ENCODE results near the gene PRRT1B.
"Not testable (repeated sequence)": the region's sequence is repeated elsewhere in the genome, so short reads cannot be mapped to it uniquely, and the experiment has no call there.

The PRRT1B gene

GRCh38 chr9:131546336-131547084 lies 1.2 kb downstream of the PRRT1B start:
- Histone ChIP-seq H3K4me3 (ENCODE audit: low read depth in 1 of 5, low read length in 5 of 5) (peak overlapping the region in 3 of 5 donors; percentile 8 to 31 (median 29)), H3K27me3 (ENCODE audit: control insufficient read depth in 5 of 5, insufficient read depth in 4 of 5, low read length in 5 of 5) (peaks cover 8 to 37% (median 22%) of the 10 kb centered on the region in 5 donors), H3K36me3 (ENCODE audit: control insufficient read depth in 5 of 5, insufficient read depth in 5 of 5, low read length in 5 of 5) (no peaks in the 10 kb centered on the region), H3K27ac (ENCODE audit: low read depth, low read length) (no peak overlapping the region), H3K4me1 (ENCODE audit: control insufficient read depth in 5 of 5, insufficient read depth in 5 of 5, low read length in 5 of 5) (peaks cover 0 to 16% (median 10%) of the 10 kb centered on the region in 5 donors), H3K9me3 (ENCODE audit: control insufficient read depth in 5 of 5, low read length in 5 of 5) (peaks cover 0 to 18% (median 14%) of the 10 kb centered on the region in 5 donors), H3K9ac (ENCODE audit: low read length in 5 of 5) (no peak overlapping the region)

- H3K9me3 ChIP-seq (ENCODE audit: control insufficient read depth in 5 of 5, low read length in 5 of 5); H3K36me3 ChIP-seq (ENCODE audit: control insufficient read depth in 5 of 5, insufficient read depth in 5 of 5, low read length in 5 of 5); H3K27ac ChIP-seq (ENCODE audit: low read depth, low read length); H3K9ac ChIP-seq (ENCODE audit: low read length in 5 of 5); H3K4me3 ChIP-seq (ENCODE audit: low read depth in 1 of 5, low read length in 5 of 5): not testable (repeated sequence)
- Histone ChIP-seq H3K4me1 (ENCODE audit: control insufficient read depth in 5 of 5, insufficient read depth in 5 of 5, low read length in 5 of 5) (peaks cover 0 to 16% (median 10%) of the 10 kb centered on the region in 5 donors), H3K27me3 (ENCODE audit: control insufficient read depth in 5 of 5, insufficient read depth in 4 of 5, low read length in 5 of 5) (peaks cover 22 to 55% (median 33%) of the 10 kb centered on the region in 5 donors)
These were observed 3.9 kb downstream of the PRRT1B start for GRCh38 chr9:131549186-131549585.

- not testable (repeated sequence) for H3K36me3 ChIP-seq (ENCODE audit: control insufficient read depth in 5 of 5, insufficient read depth in 5 of 5, low read length in 5 of 5); H3K4me3 ChIP-seq (ENCODE audit: low read depth in 1 of 5, low read length in 5 of 5); H3K9ac ChIP-seq (ENCODE audit: low read length in 5 of 5); H3K9me3 ChIP-seq (ENCODE audit: control insufficient read depth in 5 of 5, low read length in 5 of 5); H3K27ac ChIP-seq (ENCODE audit: low read depth, low read length)
- H3K4me1 ChIP-seq (ENCODE audit: control insufficient read depth in 5 of 5, insufficient read depth in 5 of 5, low read length in 5 of 5) = peaks cover 0 to 13% (median 10%) of the 10 kb centered on the region in 5 donors
- H3K27me3 ChIP-seq (ENCODE audit: control insufficient read depth in 5 of 5, insufficient read depth in 4 of 5, low read length in 5 of 5) = peaks cover 27 to 53% (median 34%) of the 10 kb centered on the region in 5 donors
These were observed 5.1 kb downstream of the PRRT1B start for GRCh38 chr9:131550465-131550864.

- H3K27me3 ChIP-seq (ENCODE audit: control insufficient read depth in 5 of 5, insufficient read depth in 4 of 5, low read length in 5 of 5) = peaks cover 21 to 50% (median 30%) of the 10 kb centered on the region in 5 donors
These were observed 6.7 kb downstream of the PRRT1B start for GRCh38 chr9:131552030-131552429.

GRCh38 chr9:131554087-131554842 lies 8.9 kb downstream of the PRRT1B start:
- H3K9me3 ChIP-seq (ENCODE audit: control insufficient read depth in 5 of 5, low read length in 5 of 5) = no peaks in the 10 kb centered on the region
- H3K4me3 ChIP-seq (ENCODE audit: low read depth in 1 of 5, low read length in 5 of 5) = no peak overlapping the region
- peaks cover 21 to 41% (median 29%) of the 10 kb centered on the region in 5 donors for H3K27me3 ChIP-seq (ENCODE audit: control insufficient read depth in 5 of 5, insufficient read depth in 4 of 5, low read length in 5 of 5)
- H3K4me1 ChIP-seq (ENCODE audit: control insufficient read depth in 5 of 5, insufficient read depth in 5 of 5, low read length in 5 of 5) = peaks cover 0 to 2% (median 0%) of the 10 kb centered on the region in 5 donors
- no peaks in the 10 kb centered on the region for H3K36me3 ChIP-seq (ENCODE audit: control insufficient read depth in 5 of 5, insufficient read depth in 5 of 5, low read length in 5 of 5)
- no peak overlapping the region for H3K27ac ChIP-seq (ENCODE audit: low read depth, low read length)
- H3K9ac ChIP-seq (ENCODE audit: low read length in 5 of 5) = no peak overlapping the region

More at GRCh38 chr9:131552030-131552429, 6.7 kb downstream of the PRRT1B start:
- no peak overlapping the region for H3K4me3 ChIP-seq (ENCODE audit: low read depth in 1 of 5, low read length in 5 of 5)
- H3K36me3 ChIP-seq (ENCODE audit: control insufficient read depth in 5 of 5, insufficient read depth in 5 of 5, low read length in 5 of 5) = no peaks in the 10 kb centered on the region
- H3K27ac ChIP-seq (ENCODE audit: low read depth, low read length) = no peak overlapping the region
- no peak overlapping the region for H3K9ac ChIP-seq (ENCODE audit: low read length in 5 of 5)
- peaks cover 0 to 2% (median 0%) of the 10 kb centered on the region in 5 donors for H3K4me1 ChIP-seq (ENCODE audit: control insufficient read depth in 5 of 5, insufficient read depth in 5 of 5, low read length in 5 of 5)
- H3K9me3 ChIP-seq (ENCODE audit: control insufficient read depth in 5 of 5, low read length in 5 of 5) = no peaks in the 10 kb centered on the region

GRCh38 chr9:131554843-131555351 lies 9.6 kb downstream of the PRRT1B start:
- Histone ChIP-seq H3K9me3 (ENCODE audit: control insufficient read depth in 5 of 5, low read length in 5 of 5) (no peaks in the 10 kb centered on the region), H3K4me3 (ENCODE audit: low read depth in 1 of 5, low read length in 5 of 5) (no peak overlapping the region), H3K4me1 (ENCODE audit: control insufficient read depth in 5 of 5, insufficient read depth in 5 of 5, low read length in 5 of 5) (peaks cover 0 to 4% (median 0%) of the 10 kb centered on the region in 5 donors), H3K36me3 (ENCODE audit: control insufficient read depth in 5 of 5, insufficient read depth in 5 of 5, low read length in 5 of 5) (no peaks in the 10 kb centered on the region), H3K27ac (ENCODE audit: low read depth, low read length) (no peak overlapping the region), H3K9ac (ENCODE audit: low read length in 5 of 5) (no peak overlapping the region), H3K27me3 (ENCODE audit: control insufficient read depth in 5 of 5, insufficient read depth in 4 of 5, low read length in 5 of 5) (peaks cover 21 to 39% (median 28%) of the 10 kb centered on the region in 5 donors)

GRCh38 chr9:131555841-131556673 lies 10.7 kb downstream of the PRRT1B start:
- H3K27me3 ChIP-seq (ENCODE audit: control insufficient read depth in 5 of 5, insufficient read depth in 4 of 5, low read length in 5 of 5) = peaks cover 21 to 37% (median 28%) of the 10 kb centered on the region in 5 donors
- H3K36me3 ChIP-seq (ENCODE audit: control insufficient read depth in 5 of 5, insufficient read depth in 5 of 5, low read length in 5 of 5) = no peaks in the 10 kb centered on the region
- H3K27ac ChIP-seq (ENCODE audit: low read depth, low read length) = no peak overlapping the region
- H3K4me3 ChIP-seq (ENCODE audit: low read depth in 1 of 5, low read length in 5 of 5) = no peak overlapping the region
- H3K4me1 ChIP-seq (ENCODE audit: control insufficient read depth in 5 of 5, insufficient read depth in 5 of 5, low read length in 5 of 5) = peaks cover 0 to 4% (median 0%) of the 10 kb centered on the region in 5 donors
- no peaks in the 10 kb centered on the region for H3K9me3 ChIP-seq (ENCODE audit: control insufficient read depth in 5 of 5, low read length in 5 of 5)
- H3K9ac ChIP-seq (ENCODE audit: low read length in 5 of 5) = no peak overlapping the region

GRCh38 chr9:131557855-131558548 lies 12.7 kb downstream of the PRRT1B start:
- Histone ChIP-seq H3K4me1 (ENCODE audit: control insufficient read depth in 5 of 5, insufficient read depth in 5 of 5, low read length in 5 of 5) (peaks cover 0 to 5% (median 0%) of the 10 kb centered on the region in 5 donors), H3K36me3 (ENCODE audit: control insufficient read depth in 5 of 5, insufficient read depth in 5 of 5, low read length in 5 of 5) (no peaks in the 10 kb centered on the region), H3K27ac (ENCODE audit: low read depth, low read length) (no peak overlapping the region), H3K4me3 (ENCODE audit: low read depth in 1 of 5, low read length in 5 of 5) (no peak overlapping the region), H3K27me3 (ENCODE audit: control insufficient read depth in 5 of 5, insufficient read depth in 4 of 5, low read length in 5 of 5) (peaks cover 21 to 29% (median 24%) of the 10 kb centered on the region in 5 donors), H3K9me3 (ENCODE audit: control insufficient read depth in 5 of 5, low read length in 5 of 5) (peaks cover 0 to 7% (median 5%) of the 10 kb centered on the region in 5 donors), H3K9ac (ENCODE audit: low read length in 5 of 5) (no peak overlapping the region)

GRCh38 chr9:131559421-131560000 lies 14.2 kb downstream of the PRRT1B start:
- Histone ChIP-seq H3K9ac (ENCODE audit: low read length in 5 of 5) (no peak overlapping the region), H3K27ac (ENCODE audit: low read depth, low read length) (no peak overlapping the region), H3K4me1 (ENCODE audit: control insufficient read depth in 5 of 5, insufficient read depth in 5 of 5, low read length in 5 of 5) (peaks cover 0 to 5% (median 0%) of the 10 kb centered on the region in 5 donors), H3K4me3 (ENCODE audit: low read depth in 1 of 5, low read length in 5 of 5) (no peak overlapping the region), H3K27me3 (ENCODE audit: control insufficient read depth in 5 of 5, insufficient read depth in 4 of 5, low read length in 5 of 5) (peaks cover 11 to 15% (median 13%) of the 10 kb centered on the region in 5 donors), H3K9me3 (ENCODE audit: control insufficient read depth in 5 of 5, low read length in 5 of 5) (peaks cover 0 to 8% (median 5%) of the 10 kb centered on the region in 5 donors), H3K36me3 (ENCODE audit: control insufficient read depth in 5 of 5, insufficient read depth in 5 of 5, low read length in 5 of 5) (no peaks in the 10 kb centered on the region)

All from subcutaneous abdominal adipose tissue (tissue), 5 donors.